HepG2 (cell line): Measurements from ENCODE around the gene CDH22. TPM values are rescaled to one million over a fixed set of nuclear protein-coding genes. Genes with fewer than 3 reads are reported as not detected.

Experiments
- ATAC-seq: fragments of 200-7000 bp; cut with Tn5 transposase; 3 replicates; pipeline ENCODE4 v1.9.1; 2020; ENCODE audit warnings: mild to moderate bottlenecking, moderate library complexity
- BruUV-seq: library from RNA; stranded (reverse); fragments of 400-500 nt; replicated peaks from 2 replicates; lab custom pipeline; 2021; lab: Mats Ljungman, UMichigan
- CTCF ChIA-PET: fragments of 300-600 bp; formaldehyde crosslinking; extraction: SDS; loops from one replicate; lab custom pipeline; 2021; ENCODE audit warnings: low total read pairs, inconsistent platforms, low intra/inter-chr PET ratio; lab: Yijun Ruan, JAX
- POLR2A ChIA-PET: fragments of 350-600 bp; sonication (Branson Sonifier 250); formaldehyde crosslinking; loops from one replicate; lab custom pipeline; 2020; ENCODE audit warnings: antibody characterized with exemption, inconsistent platforms; lab: Yijun Ruan, JAX
- DNase-seq: peaks from one replicate; pipeline ENCODE4 v3.0.0-alpha.2; 2015; ENCODE audit warnings: low spot score
- FAIRE-seq: peaks from 3 replicates; lab custom pipeline; 2011; peaks lifted over from hg19 to GRCh38; lab: Jason Lieb, UNC
- H2AFZ ChIP-seq: one replicate; pipeline ENCODE4 v1.6.1; 2011; ENCODE audit warnings: low read length, inconsistent platforms
- H3K27ac ChIP-seq: fragments of 300-600 bp; 3 replicates; pipeline ENCODE4 v1.8.0; 2011; ENCODE audit warnings: mixed run types, mild to moderate bottlenecking, mixed read lengths, low read length, inconsistent platforms; ENCODE audit not compliant: insufficient read depth; ENCODE audit errors: extremely low read length
- H3K27me3 ChIP-seq, 2 experiments: fragments of 200-600 bp in 1 of 2; 2 replicates in 1 of 2; 3 replicates in 1 of 2; pipeline versions ENCODE4 v1.6.0 to v1.8.0; 2011; ENCODE audit warnings: low read length in 2 of 2, mild to moderate bottlenecking in 2 of 2, moderate library complexity in 2 of 2, inconsistent platforms in 1 of 2; ENCODE audit not compliant: insufficient read depth in 2 of 2, control insufficient read depth in 1 of 2
- H3K36me3 ChIP-seq, 2 experiments: fragments of 200-600 bp in 1 of 2; replicated peaks in 1 of 2; 2 replicates in 1 of 2; 3 replicates in 1 of 2; pipeline versions ENCODE4 v1.5.1 to v1.8.0; 2011; ENCODE audit warnings: low read length in 2 of 2, inconsistent platforms in 1 of 2; ENCODE audit not compliant: insufficient read depth in 2 of 2, control insufficient read depth in 1 of 2
- H3K4me1 ChIP-seq: 2 replicates; pipeline ENCODE4 v1.5.1; 2012; ENCODE audit warnings: low read length, inconsistent platforms; ENCODE audit not compliant: insufficient read depth
- H3K4me2 ChIP-seq: 2 replicates; pipeline ENCODE4 v1.6.0; 2011; ENCODE audit warnings: low read depth, low read length, inconsistent platforms
- H3K4me3 ChIP-seq, 3 experiments: fragments of 200-600 bp in 1 of 3; sonication (generic), shearing (Covaris generic) in 1 of 3; replicated peaks in 1 of 3; 2 replicates each; pipeline ENCODE4 v1.5.1; 2011 to 2016; ENCODE audit warnings: low read length in 3 of 3, inconsistent platforms in 2 of 3, low read depth in 2 of 3, mild to moderate bottlenecking in 2 of 3, control low read depth in 1 of 3, mixed read lengths in 1 of 3; ENCODE audit not compliant: insufficient read depth in 1 of 3
- H3K79me2 ChIP-seq: one replicate; pipeline ENCODE4 v1.6.1; 2011; ENCODE audit warnings: low read length, inconsistent platforms; ENCODE audit not compliant: insufficient read depth
- H3K9ac ChIP-seq: 2 replicates; pipeline ENCODE4 v1.6.0; 2011; ENCODE audit warnings: mild to moderate bottlenecking, low read depth, low read length, inconsistent platforms; ENCODE audit not compliant: insufficient read depth
- H3K9me3 ChIP-seq: 2 replicates; pipeline ENCODE4 v1.5.1; 2012; ENCODE audit warnings: mild to moderate bottlenecking, low read length
- H4K20me1 ChIP-seq: 2 replicates; pipeline ENCODE4 v1.6.0; 2011; ENCODE audit warnings: inconsistent platforms, mild to moderate bottlenecking, low read length, moderate library complexity; ENCODE audit not compliant: insufficient read depth
- AKAP8 ChIP-seq: sonication (generic); formaldehyde crosslinking; IDR thresholded peaks from 2 replicates; pipeline ENCODE4 v1.5.1; 2020; ENCODE audit warnings: mild to moderate bottlenecking, missing genetic modification reagents
- ARHGAP35 ChIP-seq: sonication (generic); formaldehyde crosslinking; IDR thresholded peaks from 2 replicates; pipeline ENCODE4 v1.9.0; 2022; ENCODE audit warnings: mild to moderate bottlenecking, inconsistent platforms, moderate library complexity, missing genetic modification reagents, borderline replicate concordance
- CREM ChIP-seq, 2 experiments: sonication (generic) in 1 of 2; formaldehyde crosslinking in 1 of 2; IDR thresholded peaks; 2 replicates each; pipeline versions ENCODE4 v1.4.0 to v1.6.1; 2016 to 2020; ENCODE audit warnings: antibody characterized with exemption in 1 of 2, mild to moderate bottlenecking in 1 of 2, missing genetic modification reagents in 1 of 2
- DMAP1 ChIP-seq: IDR thresholded peaks from 2 replicates; pipeline ENCODE4 v1.6.1; 2016
- FOSL2 ChIP-seq: sonication (generic); formaldehyde crosslinking; IDR thresholded peaks from 2 replicates; pipeline ENCODE4 v1.4.0; 2020; ENCODE audit warnings: missing genetic modification reagents
- LCORL ChIP-seq, 2 experiments: fragments of 450-650 bp in 1 of 2; sonication (generic) in 1 of 2; formaldehyde crosslinking in 1 of 2; IDR thresholded peaks; 2 replicates each; pipeline versions ENCODE4 v1.5.0 to v1.6.1; 2017 to 2020; ENCODE audit warnings: antibody characterized with exemption in 1 of 2, missing genetic modification reagents in 1 of 2
- NKX3-1 ChIP-seq: sonication (generic); formaldehyde crosslinking; IDR thresholded peaks from 2 replicates; pipeline ENCODE4 v1.5.0; 2020; ENCODE audit warnings: missing genetic modification reagents
- STAG1 ChIP-seq: sonication (generic); formaldehyde crosslinking; IDR thresholded peaks from 2 replicates; pipeline ENCODE4 v1.4.0; 2020; ENCODE audit warnings: missing genetic modification reagents
- TBP ChIP-seq: sonication (generic); formaldehyde crosslinking; IDR thresholded peaks from 2 replicates; pipeline ENCODE4 v1.5.0; 2020; ENCODE audit warnings: missing genetic modification reagents
- TOE1 ChIP-seq: sonication (generic); formaldehyde crosslinking; IDR thresholded peaks from 2 replicates; pipeline ENCODE4 v1.4.0; 2020; ENCODE audit warnings: mild to moderate bottlenecking, missing genetic modification reagents
- ZFP90 ChIP-seq: sonication (generic); formaldehyde crosslinking; IDR thresholded peaks from 2 replicates; pipeline ENCODE4 v1.8.0; 2022; ENCODE audit warnings: missing genetic modification reagents, mild to moderate bottlenecking, inconsistent platforms, borderline replicate concordance
- ZKSCAN8 ChIP-seq: IDR thresholded peaks from 2 replicates; pipeline ENCODE4 v1.6.1; 2016; ENCODE audit warnings: borderline replicate concordance, missing genetic modification reagents, missing compliant biosample characterization
- ZNF10 ChIP-seq: sonication (generic); formaldehyde crosslinking; IDR thresholded peaks from 2 replicates; pipeline ENCODE4 v1.4.0; 2020; ENCODE audit warnings: mild to moderate bottlenecking, low read depth, missing genetic modification reagents, borderline replicate concordance
- ZNF350 ChIP-seq: sonication (generic); formaldehyde crosslinking; IDR thresholded peaks from 2 replicates; pipeline ENCODE4 v1.4.0; 2020; ENCODE audit warnings: mild to moderate bottlenecking, low read depth, missing genetic modification reagents, borderline replicate concordance
- ZNF546 ChIP-seq: sonication (generic); formaldehyde crosslinking; conservative IDR thresholded peaks from 2 replicates; pipeline ENCODE4 v1.8.1; 2023; ENCODE audit warnings: mild to moderate bottlenecking, missing genetic modification reagents
- ZNF644 ChIP-seq: IDR thresholded peaks from 2 replicates; pipeline ENCODE4 v1.6.1; 2016; ENCODE audit warnings: low read depth
- WGBS: methylation state at CpG from one replicate; pipeline ENCODE4 v1.1.6; 2017; ENCODE audit warnings: low lambda C conversion rate; 5-methylcytosine and 5-hydroxymethylcytosine counted together
- in situ Hi-C: cut with HindIII; loops from 2 replicates; pipeline ENCODE4 v1.10.0; 2017; ENCODE audit warnings: low pct_unique_long_range_greater_than_20kb; ENCODE audit not compliant: extremely low pct_ligation_motif_present
- intact Hi-C: fragments of 100-400 bp; cut with micrococcal nuclease; formaldehyde crosslinking; loops from one replicate; pipeline ENCODE4 v1.10.0; 2022; ENCODE audit not compliant: unreplicated experiment
- polyA plus RNA-seq, 8 experiments: library from polyadenylated mRNA; depleted of rRNA in 3 of 8; stranded (reverse) in 7 of 8; unstranded in 1 of 8; fragments of >200 nt; fragmentation: Illumina TruSeq in 4 of 8; extraction: Trizol in 4 of 8; gene quantifications; 2 replicates each; pipeline versions ENCODE4 v1.2.1 to v1.2.3, GENCODE V29; 2011 to 2016; ENCODE audit warnings: low read depth in 4 of 8, missing spikeins in 1 of 8, mixed read lengths in 1 of 8; ENCODE audit not compliant: insufficient read depth in 1 of 8
- total RNA-seq, 5 experiments: library from RNA; depleted of rRNA; stranded (reverse); fragments of >200 nt; fragmentation: Illumina TruSeq; extraction: Trizol; gene quantifications; 2 replicates each; pipeline ENCODE4 v1.2.3, GENCODE V29; 2016; ENCODE audit warnings: low read depth in 1 of 5
- TF ChIP-seq, protein P1 (sequence below): sonication (generic); formaldehyde crosslinking; conservative IDR thresholded peaks from 2 replicates; pipeline ENCODE4 v1.4.0; 2020; ENCODE audit warnings: mild to moderate bottlenecking, missing genetic modification reagents, moderate library complexity
- TF ChIP-seq, protein P2 (sequence below): sonication (generic); formaldehyde crosslinking; IDR thresholded peaks from 2 replicates; pipeline ENCODE4 v1.5.1; 2020; ENCODE audit warnings: missing genetic modification reagents, mild to moderate bottlenecking, borderline replicate concordance

Gene CDH22
- total and polyA plus RNA-seq, 2 of the 13 experiments (the other 11 are each of a cell fraction or from before 2014, with no cell fraction given): not detected

DNA sequence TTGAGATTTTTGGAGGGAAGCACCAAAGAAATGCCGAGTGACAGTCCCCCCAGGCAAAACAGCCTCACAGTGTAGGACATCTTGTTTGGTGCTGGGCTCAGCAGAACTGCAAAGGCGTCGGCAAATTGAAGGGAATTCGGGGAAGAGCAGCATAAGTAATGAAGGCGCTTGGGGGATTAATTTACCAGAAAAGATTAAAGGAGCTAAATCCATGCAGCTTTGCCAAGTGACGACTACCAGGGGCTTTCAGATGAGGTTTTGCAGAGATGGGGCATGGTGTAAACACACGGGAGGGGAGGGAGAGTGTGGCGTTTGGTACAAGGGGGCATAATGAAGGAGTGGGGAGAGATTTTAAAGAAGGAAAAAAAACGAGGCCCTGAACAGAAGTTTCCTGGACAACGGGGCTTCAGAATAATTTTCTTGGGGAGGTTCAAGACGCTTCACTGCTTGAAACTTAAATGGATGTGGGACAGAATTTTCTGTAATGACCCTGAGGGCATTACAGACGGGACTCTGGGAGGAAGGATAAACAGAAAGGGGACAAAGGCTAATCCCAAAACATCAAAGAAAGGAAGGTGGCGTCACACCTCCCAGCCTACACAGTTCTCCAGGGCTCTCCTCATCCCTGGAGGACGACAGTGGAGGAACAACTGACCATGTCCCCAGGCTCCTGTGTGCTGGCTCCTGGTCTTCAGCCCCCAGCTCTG, 45.4 kb upstream of the CDH22 start:
- Histone ChIP-seq H3K36me3 (peaks cover 17 to 31% of the 10 kb centered on the region in 2 experiments; a peak in 4 of 5 replicates), H3K27me3 (no peaks in the 10 kb centered on the region), H3K79me2 (no peaks in the 10 kb centered on the region), H3K4me1 (peaks cover 47% of the 10 kb centered on the region), H3K4me3 (0 out of 6 replicates have a peak overlapping the region, but pooled peaks of 1 of the 3 experiments have one; percentile 2), H3K9ac (peak overlapping the region; percentile 13; the same call in 1 of the 2 replicates), H3K27ac (no peak overlapping the region), H3K4me2 (peak overlapping the region; percentile 44), H3K9me3 (no peaks in the 10 kb centered on the region), H4K20me1 (no peaks in the 10 kb centered on the region; the same call in 1 of the 2 replicates), H2AFZ (no peak overlapping the region)
- DNase-seq (peak; percentile 48), FAIRE-seq (peak; percentile 74), ATAC-seq (peak; percentile 19)
- WGBS: 62% methylated on average over 14 of the region's 14 CpGs
- ChIA-PET CTCF (no interaction called here), POLR2A (interaction anchor here (3.8 kb wide), 1 partner anchor 11 kb away, joined by 36 read pairs; no protein-coding TSS in a partner anchor)
- in situ Hi-C loops (loop anchor here (25.0 kb wide), 1 partner anchor 566 kb away; the partner anchor contains the start of genes DNTTIP1 and WFDC3), intact Hi-C loops (no loop called here)
- BruUV-seq: no TSS peak
- TF ChIP-seq ZNF644 (CRISPR knock-in tag): no peak
- TF ChIP-seq FOSL2: no peak
- TF ChIP-seq, protein P1, sequence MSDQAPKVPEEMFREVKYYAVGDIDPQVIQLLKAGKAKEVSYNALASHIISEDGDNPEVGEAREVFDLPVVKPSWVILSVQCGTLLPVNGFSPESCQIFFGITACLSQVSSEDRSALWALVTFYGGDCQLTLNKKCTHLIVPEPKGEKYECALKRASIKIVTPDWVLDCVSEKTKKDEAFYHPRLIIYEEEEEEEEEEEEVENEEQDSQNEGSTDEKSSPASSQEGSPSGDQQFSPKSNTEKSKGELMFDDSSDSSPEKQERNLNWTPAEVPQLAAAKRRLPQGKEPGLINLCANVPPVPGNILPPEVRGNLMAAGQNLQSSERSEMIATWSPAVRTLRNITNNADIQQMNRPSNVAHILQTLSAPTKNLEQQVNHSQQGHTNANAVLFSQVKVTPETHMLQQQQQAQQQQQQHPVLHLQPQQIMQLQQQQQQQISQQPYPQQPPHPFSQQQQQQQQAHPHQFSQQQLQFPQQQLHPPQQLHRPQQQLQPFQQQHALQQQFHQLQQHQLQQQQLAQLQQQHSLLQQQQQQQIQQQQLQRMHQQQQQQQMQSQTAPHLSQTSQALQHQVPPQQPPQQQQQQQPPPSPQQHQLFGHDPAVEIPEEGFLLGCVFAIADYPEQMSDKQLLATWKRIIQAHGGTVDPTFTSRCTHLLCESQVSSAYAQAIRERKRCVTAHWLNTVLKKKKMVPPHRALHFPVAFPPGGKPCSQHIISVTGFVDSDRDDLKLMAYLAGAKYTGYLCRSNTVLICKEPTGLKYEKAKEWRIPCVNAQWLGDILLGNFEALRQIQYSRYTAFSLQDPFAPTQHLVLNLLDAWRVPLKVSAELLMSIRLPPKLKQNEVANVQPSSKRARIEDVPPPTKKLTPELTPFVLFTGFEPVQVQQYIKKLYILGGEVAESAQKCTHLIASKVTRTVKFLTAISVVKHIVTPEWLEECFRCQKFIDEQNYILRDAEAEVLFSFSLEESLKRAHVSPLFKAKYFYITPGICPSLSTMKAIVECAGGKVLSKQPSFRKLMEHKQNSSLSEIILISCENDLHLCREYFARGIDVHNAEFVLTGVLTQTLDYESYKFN (CRISPR knock-in tag): peak; percentile 45; the same call in 1 of the 2 replicates
- TF ChIP-seq ZFP90 (CRISPR knock-in tag): no peak
- peak; percentile 40; the same call in 1 of the 2 replicates for TF ChIP-seq LCORL (IDR thresholded peaks at IDR 0.05)
- peak; percentile 84 for TF ChIP-seq LCORL (CRISPR knock-in tag; IDR thresholded peaks at IDR 0.05)
- TF ChIP-seq AKAP8 (CRISPR knock-in tag): peak; percentile 69; the same call in 1 of the 2 replicates
- TF ChIP-seq ZNF10 (CRISPR knock-in tag): no peak
- no peak for TF ChIP-seq ZKSCAN8 (CRISPR knock-in tag)
- no peak for TF ChIP-seq STAG1 (CRISPR knock-in tag)
- no peak for TF ChIP-seq TOE1 (CRISPR knock-in tag)
- TF ChIP-seq CREM (IDR thresholded peaks at IDR 0.05): no peak
- TF ChIP-seq CREM (CRISPR knock-in tag; IDR thresholded peaks at IDR 0.05): no peak
- TF ChIP-seq TBP (CRISPR knock-in tag): no peak
- no peak for TF ChIP-seq ARHGAP35 (CRISPR knock-in tag)
- TF ChIP-seq, protein P2, sequence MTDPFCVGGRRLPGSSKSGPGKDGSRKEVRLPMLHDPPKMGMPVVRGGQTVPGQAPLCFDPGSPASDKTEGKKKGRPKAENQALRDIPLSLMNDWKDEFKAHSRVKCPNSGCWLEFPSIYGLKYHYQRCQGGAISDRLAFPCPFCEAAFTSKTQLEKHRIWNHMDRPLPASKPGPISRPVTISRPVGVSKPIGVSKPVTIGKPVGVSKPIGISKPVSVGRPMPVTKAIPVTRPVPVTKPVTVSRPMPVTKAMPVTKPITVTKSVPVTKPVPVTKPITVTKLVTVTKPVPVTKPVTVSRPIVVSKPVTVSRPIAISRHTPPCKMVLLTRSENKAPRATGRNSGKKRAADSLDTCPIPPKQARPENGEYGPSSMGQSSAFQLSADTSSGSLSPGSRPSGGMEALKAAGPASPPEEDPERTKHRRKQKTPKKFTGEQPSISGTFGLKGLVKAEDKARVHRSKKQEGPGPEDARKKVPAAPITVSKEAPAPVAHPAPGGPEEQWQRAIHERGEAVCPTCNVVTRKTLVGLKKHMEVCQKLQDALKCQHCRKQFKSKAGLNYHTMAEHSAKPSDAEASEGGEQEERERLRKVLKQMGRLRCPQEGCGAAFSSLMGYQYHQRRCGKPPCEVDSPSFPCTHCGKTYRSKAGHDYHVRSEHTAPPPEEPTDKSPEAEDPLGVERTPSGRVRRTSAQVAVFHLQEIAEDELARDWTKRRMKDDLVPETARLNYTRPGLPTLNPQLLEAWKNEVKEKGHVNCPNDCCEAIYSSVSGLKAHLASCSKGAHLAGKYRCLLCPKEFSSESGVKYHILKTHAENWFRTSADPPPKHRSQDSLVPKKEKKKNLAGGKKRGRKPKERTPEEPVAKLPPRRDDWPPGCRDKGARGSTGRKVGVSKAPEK: no peak
- TF ChIP-seq ZNF546 (CRISPR knock-in tag): no peak
- no peak for TF ChIP-seq NKX3-1 (CRISPR knock-in tag)
- TF ChIP-seq DMAP1 (CRISPR knock-in tag): no peak
- TF ChIP-seq ZNF350 (CRISPR knock-in tag): no peak
